ENCODE data around the gene UTP14A.
A peak's percentile ranks its signal among the peaks of the same experiment; 100 is the strongest.
"Not testable (repeated sequence)": the region's sequence is repeated elsewhere in the genome, so short reads cannot be mapped to it uniquely, and the experiment has no call there.

The UTP14A gene, protein sequence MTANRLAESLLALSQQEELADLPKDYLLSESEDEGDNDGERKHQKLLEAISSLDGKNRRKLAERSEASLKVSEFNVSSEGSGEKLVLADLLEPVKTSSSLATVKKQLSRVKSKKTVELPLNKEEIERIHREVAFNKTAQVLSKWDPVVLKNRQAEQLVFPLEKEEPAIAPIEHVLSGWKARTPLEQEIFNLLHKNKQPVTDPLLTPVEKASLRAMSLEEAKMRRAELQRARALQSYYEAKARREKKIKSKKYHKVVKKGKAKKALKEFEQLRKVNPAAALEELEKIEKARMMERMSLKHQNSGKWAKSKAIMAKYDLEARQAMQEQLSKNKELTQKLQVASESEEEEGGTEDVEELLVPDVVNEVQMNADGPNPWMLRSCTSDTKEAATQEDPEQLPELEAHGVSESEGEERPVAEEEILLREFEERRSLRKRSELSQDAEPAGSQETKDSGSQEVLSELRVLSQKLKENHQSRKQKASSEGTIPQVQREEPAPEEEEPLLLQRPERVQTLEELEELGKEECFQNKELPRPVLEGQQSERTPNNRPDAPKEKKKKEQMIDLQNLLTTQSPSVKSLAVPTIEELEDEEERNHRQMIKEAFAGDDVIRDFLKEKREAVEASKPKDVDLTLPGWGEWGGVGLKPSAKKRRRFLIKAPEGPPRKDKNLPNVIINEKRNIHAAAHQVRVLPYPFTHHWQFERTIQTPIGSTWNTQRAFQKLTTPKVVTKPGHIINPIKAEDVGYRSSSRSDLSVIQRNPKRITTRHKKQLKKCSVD

DNA sequence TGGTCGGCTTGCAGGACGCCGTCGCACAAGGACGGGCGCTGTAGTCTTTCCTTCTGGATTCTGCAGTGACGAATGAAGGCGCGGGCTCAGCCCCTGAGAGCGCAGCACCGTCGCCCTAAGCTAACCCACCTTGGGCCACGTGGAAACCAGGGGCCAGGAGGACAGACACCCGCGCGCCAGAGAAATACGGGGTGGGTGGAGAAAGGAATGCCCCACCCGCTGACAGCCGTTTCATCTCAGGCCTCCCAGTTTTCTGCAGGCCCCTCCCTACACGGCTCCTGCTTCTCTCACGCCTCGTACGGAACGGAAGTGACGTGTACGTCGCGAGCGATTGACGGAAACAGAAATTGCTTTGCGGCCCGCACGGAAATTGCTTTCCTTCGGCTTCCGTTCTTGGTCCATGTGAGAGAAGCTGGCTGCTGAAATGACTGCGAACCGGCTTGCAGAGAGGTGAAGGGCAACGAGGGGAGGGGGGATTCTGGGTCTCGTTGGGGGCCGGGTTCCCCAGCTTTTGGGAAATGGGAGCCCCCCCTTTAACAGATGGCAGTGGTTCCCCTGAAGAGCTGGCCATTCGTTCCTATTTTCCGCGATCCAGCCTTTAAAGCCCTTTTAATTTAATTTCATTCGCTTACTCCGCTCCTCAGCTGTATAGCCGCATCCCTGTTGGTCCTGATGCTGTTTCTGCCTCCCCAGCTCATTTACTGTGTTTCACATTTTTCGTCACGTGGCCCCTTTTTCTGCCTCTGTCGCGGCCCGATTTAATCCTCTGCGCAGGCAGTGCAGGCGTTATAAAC, at the start of gene UTP14A:
UTP14A (plus strand) TSS at position 378 of the 794 bp plus-strand sequence; CDS start at position 425, 47 bp downstream.
- peak; percentile 93 for DNase-seq (ENCODE audit: low read depth, low spot score)

DNA sequence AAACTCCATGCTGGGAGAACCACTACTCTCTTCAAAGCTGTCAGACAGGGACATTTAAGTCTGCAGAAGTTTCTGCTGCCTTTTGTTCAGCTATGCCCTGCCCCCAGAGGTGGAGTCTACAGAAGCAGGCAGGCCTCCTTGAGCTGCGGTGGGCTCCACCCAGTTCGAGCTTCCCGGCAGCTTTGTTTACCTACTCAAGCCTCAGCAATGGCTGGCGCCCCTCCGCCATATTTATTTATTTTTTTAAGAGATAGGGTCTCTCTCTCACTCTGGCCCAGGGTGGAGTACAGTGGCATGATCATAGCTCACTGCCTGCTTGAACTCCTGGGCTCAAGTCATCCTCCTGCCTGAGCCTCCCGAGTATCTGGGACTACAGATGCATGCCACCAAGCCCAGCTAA, 46.8 kb upstream of the UTP14A start:
- DNase-seq (ENCODE audit: low read depth, low spot score): not testable (repeated sequence)

DNA sequence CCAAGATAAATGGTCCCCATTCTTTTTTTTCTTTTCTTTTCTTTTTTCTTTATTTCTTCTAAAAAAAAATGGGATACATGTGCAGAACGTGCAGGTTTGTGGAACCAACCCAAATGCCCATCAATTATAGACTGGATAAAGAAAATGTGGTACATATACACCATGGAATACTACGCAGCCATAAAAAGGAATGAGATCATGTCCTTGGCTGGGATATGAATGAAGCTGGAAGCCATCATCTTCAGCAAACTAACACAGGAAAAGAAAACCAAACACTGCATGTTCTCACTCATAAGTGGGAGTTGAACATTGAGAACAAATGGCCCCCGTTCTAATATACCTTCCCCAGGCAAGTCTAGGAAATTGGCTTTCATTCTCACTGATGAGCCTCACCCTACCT, 39.6 kb upstream of the UTP14A start:
- DNase-seq (ENCODE audit: low read depth, low spot score): not testable (repeated sequence)

DNA sequence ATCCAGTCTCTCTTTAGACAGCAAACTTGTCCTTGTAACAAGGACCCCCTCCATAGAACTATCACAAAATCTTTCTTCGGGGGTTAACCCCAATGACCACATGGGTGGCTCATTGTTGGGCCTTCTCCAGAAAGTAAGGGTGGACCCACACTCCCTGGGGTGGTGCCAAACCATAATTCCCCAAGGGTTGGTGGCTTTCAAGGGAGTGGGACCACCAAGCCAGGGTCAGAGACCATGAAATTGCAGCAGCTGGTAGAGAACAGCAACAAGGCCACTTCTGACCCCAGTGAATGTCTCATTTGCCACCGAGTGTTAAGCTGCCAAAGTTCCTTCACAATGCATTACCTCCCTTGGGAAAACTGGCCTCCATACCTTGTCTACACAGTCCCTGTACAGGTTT, 33.4 kb upstream of the UTP14A start:
- no peak for DNase-seq (ENCODE audit: low read depth, low spot score)

DNA sequence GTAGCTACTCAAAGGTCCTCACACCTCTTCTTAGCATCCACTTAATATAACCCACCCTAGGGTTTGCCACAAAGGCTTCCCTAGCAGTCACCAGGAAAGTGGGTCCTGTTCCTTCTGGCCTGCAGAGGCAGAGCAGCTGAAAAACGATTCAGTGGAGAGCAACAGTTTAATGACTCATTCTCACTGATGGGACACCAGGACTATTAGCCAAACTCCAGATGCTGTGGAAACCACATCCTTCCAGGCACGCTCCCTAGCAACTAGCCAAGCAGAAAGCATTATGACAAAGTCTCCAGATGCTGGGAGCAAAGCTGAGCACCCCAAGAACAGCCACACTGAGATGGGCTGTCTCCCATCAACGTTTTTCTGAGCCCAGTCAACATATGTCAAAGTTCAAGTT, 30.3 kb upstream of the UTP14A start:
- peak; percentile 67 for DNase-seq (ENCODE audit: low read depth, low spot score)

DNA sequence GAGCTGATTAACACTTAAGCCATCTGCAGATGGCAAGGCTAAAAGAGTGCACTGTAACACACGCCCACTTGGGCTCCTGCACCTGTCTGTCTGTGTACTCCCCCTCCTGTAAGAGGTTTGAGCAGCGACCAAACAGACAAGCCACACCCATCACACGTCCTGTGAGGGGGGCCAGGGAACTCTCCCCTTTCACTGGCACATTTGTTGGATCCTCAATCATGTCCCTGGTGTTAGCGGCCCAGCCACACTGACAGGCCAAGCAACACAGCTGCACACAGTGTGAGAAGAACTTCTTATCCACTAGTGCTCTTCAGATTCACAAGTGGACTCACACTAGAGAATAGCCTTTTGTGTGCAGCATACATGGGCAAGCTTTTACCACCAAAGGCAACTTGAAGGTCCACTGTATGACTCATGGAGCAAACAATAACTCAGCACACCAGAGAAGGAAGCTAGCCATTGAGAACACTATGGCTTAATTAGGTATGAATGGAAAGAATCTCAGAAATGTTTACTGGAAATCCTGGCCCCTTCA, 29.1 kb upstream of the UTP14A start:
- peak; percentile 78 for DNase-seq (ENCODE audit: low read depth, low spot score)

DNA sequence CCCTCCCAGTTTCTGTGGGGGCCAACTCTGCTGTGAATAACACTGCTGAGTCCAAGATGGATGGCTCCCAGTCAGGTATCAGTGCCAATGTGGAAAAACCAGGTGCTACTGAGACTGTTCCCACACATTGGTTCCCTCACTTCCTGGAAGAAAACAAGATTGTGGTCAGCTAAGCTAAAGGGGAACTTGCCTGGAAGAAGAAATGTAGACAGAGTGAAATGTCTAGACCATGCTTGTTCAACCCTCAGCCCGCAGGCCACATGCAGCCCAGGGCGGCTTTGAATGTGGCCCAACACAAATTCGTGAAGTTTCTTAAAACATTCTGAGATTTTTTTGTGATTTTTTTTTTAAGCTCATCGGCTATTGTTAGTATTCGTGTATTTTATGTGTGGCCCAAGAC, 28.6 kb upstream of the UTP14A start:
- DNase-seq (ENCODE audit: low read depth, low spot score): no peak

DNA sequence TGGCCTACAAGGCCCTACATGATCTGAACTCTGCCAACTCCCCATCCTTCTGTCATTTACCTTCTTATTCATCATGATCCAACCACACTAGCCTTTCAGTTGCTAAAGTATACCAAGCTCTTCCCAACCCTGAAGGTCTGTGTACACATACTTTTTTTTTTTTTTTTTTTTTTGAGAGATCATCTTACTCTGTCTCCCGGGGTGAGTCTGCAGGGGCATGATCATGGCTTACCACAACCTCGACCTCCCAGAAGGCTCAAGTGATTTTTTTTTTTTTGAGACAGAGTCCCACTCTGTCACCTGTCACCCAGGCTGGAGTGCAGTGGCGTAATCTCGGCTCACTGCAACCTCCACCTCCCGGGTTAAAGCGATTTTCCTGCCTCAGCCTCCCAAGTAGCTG, 5.9 kb upstream of the UTP14A start:
- DNase-seq (ENCODE audit: low read depth, low spot score): no peak

DNA sequence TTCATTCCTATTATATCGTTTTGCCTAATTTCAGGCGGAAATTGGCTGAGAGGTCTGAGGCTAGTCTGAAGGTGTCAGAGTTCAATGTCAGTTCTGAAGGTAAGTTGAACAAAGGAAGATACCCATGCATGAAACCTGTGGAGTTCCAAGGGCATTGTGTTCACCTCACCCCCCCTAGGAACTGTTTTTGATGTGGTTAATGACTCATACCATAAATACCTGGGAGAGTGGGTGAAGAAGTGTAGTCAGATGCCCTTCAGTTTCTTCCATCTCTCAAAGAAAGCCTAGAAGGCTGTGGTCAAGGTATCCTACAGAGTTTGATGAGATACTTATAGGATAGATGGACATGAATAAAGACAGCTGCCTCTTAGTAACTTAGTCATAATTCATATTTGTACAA, 2.7 kb downstream of the UTP14A start:
- DNase-seq (ENCODE audit: low read depth, low spot score): no peak

DNA sequence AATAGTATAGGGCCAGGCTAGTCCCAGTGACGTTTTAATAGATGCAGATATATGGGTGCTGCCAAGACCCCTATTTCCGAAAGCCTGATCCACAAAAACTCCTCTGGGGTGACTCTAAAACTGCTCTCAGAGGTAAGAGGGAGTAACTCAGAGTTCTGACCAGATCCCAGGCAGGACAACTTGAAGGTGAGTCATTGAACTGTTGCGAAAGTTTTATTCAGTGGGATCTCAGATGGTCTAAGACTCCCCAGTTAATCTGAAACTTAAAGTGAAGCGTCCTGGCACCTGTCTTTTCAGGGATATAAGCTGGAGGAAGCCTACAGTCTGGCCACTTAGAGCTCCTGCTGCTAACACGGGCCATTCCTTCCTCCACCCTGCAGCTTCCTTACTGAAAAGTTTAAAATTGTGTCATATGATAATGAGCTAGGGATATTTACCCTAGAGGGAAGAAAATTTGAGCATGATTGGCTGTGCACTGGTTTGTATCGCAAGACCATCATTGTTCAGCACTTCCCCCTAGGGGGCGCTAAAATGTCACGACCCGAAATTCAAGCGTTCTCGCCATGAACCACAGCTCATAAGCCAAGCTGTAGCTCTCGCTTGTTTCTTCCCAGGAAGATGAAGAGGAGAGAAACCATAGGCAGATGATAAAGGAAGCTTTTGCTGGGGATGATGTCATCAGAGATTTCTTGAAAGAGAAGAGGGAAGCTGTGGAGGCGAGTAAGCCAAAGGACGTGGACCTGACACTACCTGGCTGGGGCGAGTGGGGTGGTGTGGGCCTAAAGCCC, 19.5 kb downstream of the UTP14A start:
- peak; percentile 82 for DNase-seq (ENCODE audit: low read depth, low spot score)

DNA sequence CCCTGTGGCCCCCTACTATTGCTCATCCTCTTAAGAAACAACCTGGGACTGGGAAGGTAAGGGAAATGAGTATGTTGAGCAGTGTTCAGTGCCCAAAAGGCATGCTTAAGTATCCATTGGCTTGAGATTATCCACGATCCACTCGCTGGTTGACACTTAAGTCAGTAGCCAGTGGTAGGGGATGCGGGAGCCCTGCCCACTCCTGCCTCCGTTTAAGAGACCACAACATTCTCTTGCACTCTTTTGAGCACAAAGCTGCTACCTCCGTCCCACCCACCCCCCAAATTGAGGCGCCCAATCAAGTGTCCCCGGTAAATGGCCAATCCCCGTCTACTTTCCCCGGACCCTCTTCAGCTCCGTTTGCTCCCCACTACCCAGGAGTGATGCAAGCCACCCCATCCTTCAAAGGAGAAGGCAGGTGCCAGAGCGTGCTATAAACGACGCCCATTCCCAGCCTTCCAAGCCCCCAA, 25.0 kb downstream of the UTP14A start:
- DNase-seq (ENCODE audit: low read depth, low spot score): no peak

DNA sequence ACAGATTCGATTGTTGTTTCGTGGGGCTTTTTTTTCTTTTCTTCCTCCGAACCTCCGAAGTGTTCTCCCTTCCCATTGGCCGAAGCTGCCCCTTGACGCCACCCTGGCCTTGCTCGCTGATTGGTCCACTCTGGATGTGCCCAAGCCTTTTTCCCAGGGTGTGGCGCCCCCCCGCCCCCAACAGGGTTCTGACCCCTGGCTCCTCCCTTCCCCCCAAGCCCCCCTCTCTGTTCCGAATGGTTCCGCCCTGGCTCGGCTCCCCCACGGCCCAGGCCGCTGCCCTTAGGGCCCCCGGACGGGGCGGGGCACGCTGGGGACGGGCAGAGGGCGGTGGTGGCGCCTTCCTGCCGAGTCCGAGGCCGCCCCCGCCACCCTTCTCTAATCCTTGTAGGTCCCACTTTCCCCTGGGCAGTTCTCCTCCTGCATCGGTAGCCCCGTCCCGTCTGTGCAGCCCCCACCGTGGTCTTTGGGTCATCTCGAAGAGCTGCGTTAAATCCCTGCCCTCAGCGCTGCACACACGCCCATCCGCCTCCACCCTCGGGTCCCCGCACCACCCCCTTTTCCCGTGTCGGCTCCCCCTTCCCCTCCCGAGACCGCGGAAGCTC, 25.5 kb downstream of the UTP14A start:
- peak; percentile 94 for DNase-seq (ENCODE audit: low read depth, low spot score)

DNA sequence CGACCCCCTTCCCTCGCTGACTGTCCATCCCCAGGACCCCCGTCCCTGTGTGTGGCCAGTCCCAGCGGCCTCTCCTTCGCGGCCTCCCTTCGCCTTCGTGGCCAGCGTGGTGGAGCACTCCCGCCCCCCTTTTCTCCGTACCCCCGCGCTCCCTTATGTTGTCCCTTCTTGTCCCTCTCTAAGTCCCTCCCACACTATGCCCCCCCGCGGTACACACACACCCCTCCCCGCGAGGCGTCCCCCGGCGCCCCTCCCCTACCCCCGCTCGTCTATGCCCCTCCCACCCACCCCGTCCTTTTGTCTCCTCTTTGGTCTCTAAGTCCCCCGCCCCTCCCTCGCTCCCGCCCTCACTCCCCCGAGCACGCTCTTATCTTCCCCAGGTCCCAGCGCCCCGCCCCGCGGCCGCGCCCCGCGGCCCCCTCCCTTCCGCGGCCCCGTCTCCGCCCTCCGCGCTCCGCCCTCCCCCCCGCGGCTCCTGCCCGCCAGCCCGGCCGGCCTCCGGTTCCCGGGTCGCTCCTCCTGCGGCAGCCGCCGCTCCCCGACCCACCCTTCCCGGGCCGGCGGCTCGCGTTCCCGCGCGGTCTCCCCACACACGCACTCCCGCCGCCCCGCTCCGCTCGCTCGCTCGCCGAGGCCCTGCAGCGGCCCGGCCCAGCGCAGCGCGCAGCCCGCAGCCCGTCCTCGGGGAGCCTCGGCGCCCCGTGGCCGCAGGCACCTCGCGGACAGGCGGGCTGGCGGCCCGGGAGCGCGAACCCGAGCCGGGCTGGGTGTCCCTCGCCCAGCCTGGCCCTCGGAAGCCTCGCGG, 26.3 kb downstream of the UTP14A start:
- DNase-seq (ENCODE audit: low read depth, low spot score): peak; percentile 90

DNA sequence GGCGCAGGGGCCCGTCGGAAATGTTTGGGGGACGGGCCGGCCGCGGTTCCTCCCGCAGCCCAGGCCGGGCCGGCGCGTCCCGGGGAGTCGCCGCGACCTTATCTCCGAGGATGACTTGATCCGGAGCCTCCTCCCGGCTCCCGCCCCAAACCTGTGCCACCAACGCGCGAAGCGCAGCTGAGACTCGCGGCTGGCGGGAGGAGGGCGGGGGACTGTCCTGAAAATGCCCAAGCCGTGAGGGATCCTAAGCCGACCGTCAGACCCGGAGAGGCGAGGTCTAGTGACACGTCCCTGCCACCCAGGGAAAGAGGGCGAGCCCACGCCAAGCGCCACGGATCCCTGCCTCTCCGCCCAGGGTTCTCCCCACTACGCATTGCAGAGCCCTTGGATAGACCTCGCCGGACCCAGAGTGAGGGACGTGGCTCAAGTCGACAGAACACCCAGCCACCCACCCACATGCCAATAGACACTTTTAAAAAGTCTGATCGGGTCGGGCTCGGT, 26.9 kb downstream of the UTP14A start:
- DNase-seq (ENCODE audit: low read depth, low spot score): no peak

DNA sequence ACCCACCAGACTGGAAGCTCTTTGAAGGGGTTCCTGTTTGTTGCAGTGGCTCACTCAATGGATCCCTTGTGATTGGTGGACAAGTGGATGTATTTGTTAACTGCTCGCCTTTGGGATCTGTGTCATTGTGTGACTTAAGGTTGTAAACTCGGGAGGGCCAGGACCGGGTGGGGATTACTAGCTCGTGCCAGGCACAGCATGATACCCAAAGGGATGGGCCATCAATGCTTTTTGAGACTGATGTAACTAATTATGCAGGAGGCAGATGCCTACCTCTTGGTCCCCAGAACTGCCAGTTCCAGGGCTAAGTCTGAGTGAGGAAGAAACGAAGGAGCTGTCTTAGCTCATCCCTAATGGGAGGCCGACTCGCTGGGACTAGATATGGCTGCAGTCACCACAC, 27.7 kb downstream of the UTP14A start:
- DNase-seq (ENCODE audit: low read depth, low spot score): no peak

DNA sequence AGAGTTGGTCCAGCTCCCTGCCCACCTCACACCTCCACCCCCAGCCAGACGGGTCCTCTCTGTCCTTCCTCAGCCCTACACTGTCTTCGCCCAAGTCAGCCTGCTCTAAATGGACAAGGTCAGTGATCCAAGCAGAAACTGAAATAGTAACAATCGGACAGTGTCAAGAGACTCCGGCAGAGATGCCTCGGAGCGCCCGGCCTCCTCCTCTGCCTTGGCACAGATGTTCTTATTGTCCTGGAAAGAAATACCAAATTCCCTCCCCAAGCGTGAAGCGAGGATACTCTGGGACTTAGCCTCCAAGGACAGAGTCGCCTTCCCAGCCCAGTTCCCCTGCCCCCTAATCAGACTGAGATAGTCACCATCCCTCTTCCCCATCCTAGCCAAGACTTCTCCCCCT, 28.5 kb downstream of the UTP14A start:
- no peak for DNase-seq (ENCODE audit: low read depth, low spot score)

DNA sequence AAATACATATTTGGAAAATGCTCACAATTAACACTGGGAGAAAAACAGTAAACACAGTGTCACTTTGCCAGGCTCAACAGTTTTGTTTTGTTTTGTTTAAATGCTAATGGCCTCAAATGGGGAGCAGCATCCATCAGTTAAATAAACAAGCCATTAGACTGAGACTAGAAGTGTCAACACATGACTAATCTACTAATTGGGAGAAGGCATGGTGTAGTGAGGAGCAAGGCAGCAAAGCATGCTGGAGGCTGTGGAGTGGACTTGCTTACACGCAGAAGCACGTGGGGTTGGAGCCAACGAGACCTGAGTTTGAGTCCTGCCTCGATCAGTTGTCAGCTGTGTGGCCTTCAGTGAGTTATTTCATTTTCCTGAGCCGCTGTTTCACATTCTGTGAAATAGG, 29.0 kb downstream of the UTP14A start:
- DNase-seq (ENCODE audit: low read depth, low spot score): no peak

DNA sequence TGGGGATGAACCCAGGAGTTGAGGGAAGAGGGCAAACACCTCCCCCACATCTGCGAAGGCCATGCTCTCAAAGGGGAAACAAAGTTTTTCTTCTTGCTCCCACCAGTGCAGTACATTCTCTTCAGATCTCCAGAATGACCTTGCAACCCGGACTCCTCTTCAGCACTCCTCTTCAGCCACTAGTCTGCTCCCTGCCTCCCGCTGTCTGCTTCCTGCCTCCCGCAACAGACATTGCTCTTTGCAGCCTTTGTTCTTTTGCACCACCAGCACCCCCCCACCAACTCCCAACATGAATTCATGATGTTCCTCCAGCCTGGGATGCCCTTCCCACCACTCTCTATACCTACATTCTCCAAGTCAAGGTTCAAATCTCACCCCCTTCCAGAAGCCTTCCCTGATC, 32.1 kb downstream of the UTP14A start:
- DNase-seq (ENCODE audit: low read depth, low spot score): no peak

DNA sequence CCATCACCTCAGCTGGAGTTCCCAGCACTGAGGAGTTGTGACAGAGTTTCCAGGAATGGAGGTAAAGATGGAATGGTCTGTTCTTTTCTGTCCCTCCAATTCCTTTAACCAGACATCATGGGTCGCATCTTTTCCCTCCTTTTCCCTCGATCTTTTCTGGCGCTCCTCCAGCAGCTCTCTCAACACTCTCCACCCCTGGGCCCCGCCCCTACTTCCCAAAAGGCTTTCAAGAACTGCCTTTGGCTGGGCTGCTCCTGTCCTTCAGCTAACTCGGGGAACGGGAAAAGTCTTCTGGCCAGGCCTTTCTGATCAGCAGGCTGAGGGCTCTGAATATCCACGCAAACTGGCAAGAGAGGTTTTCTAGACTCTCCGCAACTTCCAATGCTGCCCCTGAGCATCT, 34.0 kb downstream of the UTP14A start:
- no peak for DNase-seq (ENCODE audit: low read depth, low spot score)

DNA sequence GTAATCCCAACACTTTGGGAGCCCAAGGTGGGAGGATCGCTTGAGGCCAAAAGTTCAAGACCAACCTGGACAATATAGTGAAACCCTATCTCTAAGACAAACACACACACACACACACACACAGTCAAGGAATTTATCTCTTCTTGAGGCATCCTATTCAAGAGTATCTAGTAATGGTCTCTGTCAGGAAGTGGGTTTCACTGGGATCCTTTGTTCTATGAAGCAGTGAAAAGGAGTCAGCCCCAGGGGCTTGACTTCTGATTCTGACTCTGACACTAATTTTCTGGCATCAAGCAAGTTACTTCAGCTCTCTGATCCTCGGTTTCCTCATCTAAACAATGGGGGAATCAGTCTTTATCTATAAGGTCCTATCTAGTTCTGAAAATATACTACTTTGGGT, 34.8 kb downstream of the UTP14A start:
- no peak for DNase-seq (ENCODE audit: low read depth, low spot score)
